Germinal center (tissue), 1 donor: ENCODE results near the gene PCDHB16.

Experiments used
- DNase-seq: peaks from one replicate; pipeline ENCODE4 v3.0.0; 2012; ENCODE audit warnings: mixed read lengths, low spot score

PCDHB16 gene

GRCh38 chr5:141234109-141234667, 52.0 kb downstream of the PCDHB16 start:
- no peak for DNase-seq
